SH-SY5Y (cell line): ENCODE results near the gene ZBTB9.

Experiments used
- GATA2 ChIP-seq: IDR thresholded peaks from 2 replicates; pipeline ENCODE4 v1.6.1; 2011; ENCODE audit warnings: mild to moderate bottlenecking, low read depth, low read length
- GATA3 ChIP-seq: IDR thresholded peaks from 2 replicates; pipeline ENCODE4 v1.6.1; 2011; ENCODE audit warnings: low read depth, mild to moderate bottlenecking, low read length, moderate library complexity

The ZBTB9 gene

GRCh38 chr6:33454009-33454946, at the start of gene ZBTB9:
ZBTB9 (plus strand) TSS chr6:33454576; CDS start chr6:33455101, 525 bp downstream.
- no peak for TF ChIP-seq GATA3
- 0 out of 2 replicates have a peak, but pooled peaks have one; percentile 7 for TF ChIP-seq GATA2

GRCh38 chr6:33404884-33405283, 49.5 kb upstream of the ZBTB9 start:
- TF ChIP-seq GATA2 (no peak), GATA3 (no peak)

- no peak for TF ChIP-seq GATA3
Observed at GRCh38 chr6:33405386-33405940, 48.9 kb upstream of the ZBTB9 start.

GRCh38 chr6:33406126-33406525, 48.2 kb upstream of the ZBTB9 start:
- TF ChIP-seq GATA2 = no peak
- TF ChIP-seq GATA3 = no peak

- TF ChIP-seq GATA3 (no peak), GATA2 (no peak)
Observed at GRCh38 chr6:33407132-33407718, 47.2 kb upstream of the ZBTB9 start.

GRCh38 chr6:33410050-33410710, 44.2 kb upstream of the ZBTB9 start:
- TF ChIP-seq GATA3 = no peak
- TF ChIP-seq GATA2 = no peak

GRCh38 chr6:33410711-33411631, 43.4 kb upstream of the ZBTB9 start, which contains the start of gene PHF1:
PHF1 (plus strand) TSS chr6:33411014; CDS start chr6:33412264, 1,250 bp downstream.
- no peak for TF ChIP-seq GATA3
- no peak for TF ChIP-seq GATA2

- TF ChIP-seq GATA3 (no peak), GATA2 (no peak)
Observed at GRCh38 chr6:33411632-33412005, 42.8 kb upstream of the ZBTB9 start.

GRCh38 chr6:33412140-33413009, 42.0 kb upstream of the ZBTB9 start:
- TF ChIP-seq GATA2 (no peak), GATA3 (no peak)

GRCh38 chr6:33413241-33414120, 40.9 kb upstream of the ZBTB9 start:
- TF ChIP-seq GATA3 = no peak
- no peak for TF ChIP-seq GATA2

GRCh38 chr6:33414592-33415271, 39.6 kb upstream of the ZBTB9 start:
- TF ChIP-seq GATA3 = no peak
- TF ChIP-seq GATA2 = no peak
